Left lung (tissue), 10 donors: ENCODE results near the gene HSH2D. TPM values are rescaled to one million over a fixed set of nuclear protein-coding genes. Genes with fewer than 3 reads are reported as not detected.

Experiments used
- ATAC-seq: fragments of 200-7000 bp; cut with Tn5 transposase; one replicate; pipeline ENCODE4 v1.9.1; 2020; ENCODE audit warnings: moderate library complexity
- DNase-seq, 4 donors: peaks; one replicate each; pipeline ENCODE4 v3.0.0-alpha.2; 2013 to 2020
- H3K27ac ChIP-seq, 2 donors: fragments of 200-600 bp; sonication (generic) in 1 of 2; one replicate each; pipeline versions ENCODE4 v1.5.0 to v1.8.0; 2020 to 2021
- H3K27me3 ChIP-seq, 2 donors: fragments of 200-600 bp; sonication (generic) in 1 of 2; one replicate each; pipeline versions ENCODE4 v1.5.0 to v1.8.0; 2020 to 2021
- H3K36me3 ChIP-seq, 2 donors: fragments of 200-600 bp; sonication (generic) in 1 of 2; one replicate each; pipeline versions ENCODE4 v1.5.0 to v1.8.0; 2020 to 2021
- H3K4me1 ChIP-seq, 2 donors: fragments of 200-600 bp; one replicate each; pipeline ENCODE4 v1.8.0; 2021
- H3K4me3 ChIP-seq, 2 donors: fragments of 200-600 bp; sonication (generic) in 1 of 2; one replicate each; pipeline versions ENCODE4 v1.5.0 to v1.8.0; 2020 to 2021; ENCODE audit warnings: mild to moderate bottlenecking in 1 of 2
- H3K9me3 ChIP-seq, 2 donors: fragments of 200-600 bp; sonication (generic) in 1 of 2; one replicate each; pipeline versions ENCODE4 v1.5.0 to v1.8.0; 2020 to 2021
- CTCF ChIP-seq, 2 donors: fragments of 200-600 bp; sonication (generic) in 1 of 2; IDR thresholded peaks; one replicate each; pipeline versions ENCODE4 v1.5.0 to v1.8.0; 2021; ENCODE audit warnings: antibody characterized with exemption in 2 of 2
- intact Hi-C, 2 donors: fragments of 100-400 bp; cut with DNase I; formaldehyde crosslinking; loops; one replicate each; pipeline versions ENCODE4 v1.11.2 to v1.14.2; 2022
- polyA plus RNA-seq, 6 donors: library from polyadenylated mRNA; unstranded; fragments of 120-200 nt; gene quantifications; one replicate each; pipeline ENCODE4 v1.2.1, GENCODE V29; 2013; ENCODE audit not compliant: insufficient read length in 6 of 6
- total RNA-seq, 2 donors: library from RNA; stranded (reverse); fragmentation: NEBNext Ultra II Directional; extraction: Animal tissue kit (Norgen Biotek cat#: 25700); gene quantifications; one replicate each; pipeline ENCODE4 v1.2.1, GENCODE V29; 2021
- donor health status: DM: no; HTN: yes; CAD: no.
- donor health status: DM: no; HTN: no; CAD: no.

The HSH2D gene
- total and polyA plus RNA-seq, 8 donors: 1.8 to 8.5 (median 2.3) TPM

- peak overlapping the region; percentile 80 to 92 for H3K4me3 ChIP-seq
- peaks cover 5 to 38% of the 10 kb centered on the region in 2 donors for H3K4me1 ChIP-seq
- H3K36me3 ChIP-seq: peaks cover 0 to 31% of the 10 kb centered on the region in 2 donors
- ATAC-seq: no peak
- H3K27me3 ChIP-seq: peaks cover 0 to 13% of the 10 kb centered on the region in 2 donors
- H3K9me3 ChIP-seq: no peaks in the 10 kb centered on the region
- TF ChIP-seq CTCF (IDR thresholded peaks at IDR 0.05): no peak
- DNase-seq: no peak
- intact Hi-C loops: loop anchor here in 1 of 2 donors (5.0 kb wide), 1 partner anchor 142 kb away; no protein-coding TSS in a partner anchor
- H3K27ac ChIP-seq: peak overlapping the region; percentile 53 to 79
Measured at GRCh38 chr19:16184665-16185122, 41.2 kb downstream of the HSH2D start.

DNA sequence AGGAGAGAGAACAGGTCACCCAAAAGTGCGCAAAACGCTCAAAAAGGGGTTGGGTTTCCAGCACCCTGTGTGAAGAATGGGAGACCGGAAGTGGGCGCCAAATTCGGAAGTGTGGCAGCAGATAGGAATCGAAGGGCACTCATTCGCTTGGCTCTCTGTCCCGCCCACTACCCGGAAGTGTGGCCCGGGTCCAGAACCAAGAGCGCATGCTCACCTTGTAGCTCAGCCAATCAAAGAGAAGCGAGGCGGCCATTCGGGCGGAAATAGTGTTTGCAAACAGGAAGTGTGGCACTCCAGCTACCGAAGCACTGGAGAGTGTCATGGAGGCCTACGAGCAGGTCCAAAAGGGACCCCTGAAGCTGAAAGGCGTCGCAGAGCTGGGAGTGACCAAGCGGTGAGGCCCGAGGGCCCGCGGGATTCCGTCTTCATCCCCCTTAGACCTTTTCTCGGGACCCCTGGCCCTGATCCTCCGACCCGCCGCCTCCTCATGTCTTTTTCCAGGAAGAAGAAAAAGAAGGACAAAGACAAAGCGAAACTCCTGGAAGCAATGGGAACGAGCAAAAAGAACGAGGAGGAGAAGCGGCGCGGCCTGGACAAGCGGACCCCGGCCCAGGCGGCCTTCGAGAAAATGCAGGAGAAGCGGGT, 41.8 kb downstream of the HSH2D start, which contains the start of gene FAM32A:
TSS of gene FAM32A (plus strand) at position 288 of the 645 bp plus-strand sequence. CDS start at position 321, 33 bp downstream.
- peak; percentile 96 to 99 (median 98) for DNase-seq
- ATAC-seq: peak; percentile 96
- peak within 1 kb of the TSS; percentile 66 to 79 for H3K27ac ChIP-seq
- peak in 1 of 2 donors; percentile 47 for TF ChIP-seq CTCF (IDR thresholded peaks at IDR 0.05)
- peaks cover 0 to 37% of the 10 kb centered on the region in 2 donors for H3K36me3 ChIP-seq
- peaks cover 5 to 38% of the 10 kb centered on the region in 2 donors for H3K4me1 ChIP-seq
- peaks cover 0 to 13% of the 10 kb centered on the region in 2 donors for H3K27me3 ChIP-seq
- H3K9me3 ChIP-seq: no peaks in the 10 kb centered on the region
- intact Hi-C loops: no loop called here
- peak within 1 kb of the TSS; percentile 80 to 92 for H3K4me3 ChIP-seq

GRCh38 chr19:16185768-16186123, 42.3 kb downstream of the HSH2D start:
- DNase-seq: peak in 2 of 4 donors; percentile 26 to 42
- intact Hi-C loops: no loop called here

GRCh38 chr19:16188521-16188920, 45.0 kb downstream of the HSH2D start:
- ATAC-seq: no peak
- DNase-seq: no peak
- no peaks in the 10 kb centered on the region for H3K9me3 ChIP-seq
- no peak for TF ChIP-seq CTCF (IDR thresholded peaks at IDR 0.05)
- H3K27me3 ChIP-seq: no peaks in the 10 kb centered on the region
- peaks cover 5 to 29% of the 10 kb centered on the region in 2 donors for H3K4me1 ChIP-seq
- no peak overlapping the region for H3K4me3 ChIP-seq
- intact Hi-C loops: no loop called here
- peaks cover 0 to 70% of the 10 kb centered on the region in 2 donors for H3K36me3 ChIP-seq
- no peak overlapping the region for H3K27ac ChIP-seq

More at GRCh38 chr19:16185768-16186123, 42.3 kb downstream of the HSH2D start:
- Histone ChIP-seq H3K27ac (peak overlapping the region; percentile 66 to 79), H3K4me1 (peaks cover 5 to 38% of the 10 kb centered on the region in 2 donors), H3K36me3 (peaks cover 0 to 42% of the 10 kb centered on the region in 2 donors), H3K4me3 (peak overlapping the region; percentile 80 to 92), H3K27me3 (peaks cover 0 to 13% of the 10 kb centered on the region in 2 donors), H3K9me3 (no peaks in the 10 kb centered on the region)
- no peak for TF ChIP-seq CTCF (IDR thresholded peaks at IDR 0.05)
- ATAC-seq: peak; percentile 45

DNA sequence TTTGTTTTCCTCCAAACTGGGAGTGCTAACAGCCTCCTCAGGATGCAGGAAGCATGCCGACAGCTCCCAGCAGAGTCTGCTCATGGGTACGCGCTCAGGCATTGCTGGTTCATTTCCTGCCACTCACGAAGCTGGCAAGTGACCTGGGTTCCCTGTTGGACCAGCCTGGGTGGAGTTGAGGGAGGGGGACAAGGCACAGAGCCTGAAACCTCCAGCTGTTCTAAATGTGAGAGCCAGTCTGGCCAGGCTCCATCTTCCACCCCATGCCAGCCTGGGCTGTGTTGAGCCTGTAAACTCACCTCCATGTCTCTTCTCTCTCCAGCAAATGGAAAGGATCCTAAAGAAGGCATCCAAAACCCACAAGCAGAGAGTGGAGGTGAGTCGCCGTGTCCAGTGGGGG, 46.7 kb downstream of the HSH2D start:
- H3K4me3 ChIP-seq: no peak overlapping the region
- H3K9me3 ChIP-seq: no peaks in the 10 kb centered on the region
- ATAC-seq: no peak
- no peak for TF ChIP-seq CTCF (IDR thresholded peaks at IDR 0.05)
- intact Hi-C loops: no loop called here
- H3K27me3 ChIP-seq: no peaks in the 10 kb centered on the region
- H3K4me1 ChIP-seq: peaks cover 5 to 29% of the 10 kb centered on the region in 2 donors
- H3K36me3 ChIP-seq: peaks cover 0 to 77% of the 10 kb centered on the region in 2 donors
- H3K27ac ChIP-seq: no peak overlapping the region
- no peak for DNase-seq
